KMS-11 (cell line): ENCODE results near the gene IFT88.

Experiments used
- H2AFZ ChIP-seq: fragments of 200-600 bp; sonication (generic); 2 replicates; pipeline ENCODE4 v1.6.1; 2016; ENCODE audit warnings: antibody characterized with exemption, mixed run types, low read depth
- H3K27ac ChIP-seq: fragments of 200-600 bp; sonication (generic); 2 replicates; pipeline ENCODE4 v1.6.1; 2016; ENCODE audit warnings: mild to moderate bottlenecking, mixed run types
- H3K27me3 ChIP-seq: fragments of 200-600 bp; sonication (generic); 2 replicates; pipeline ENCODE4 v1.6.1; 2017; ENCODE audit warnings: mild to moderate bottlenecking, low read depth, mixed run types, moderate library complexity; ENCODE audit not compliant: insufficient read depth
- H3K36me3 ChIP-seq: fragments of 200-600 bp; sonication (generic); 2 replicates; pipeline ENCODE4 v1.6.1; 2017; ENCODE audit warnings: mild to moderate bottlenecking, mixed run types; ENCODE audit not compliant: insufficient read depth
- H3K4me1 ChIP-seq: fragments of 200-600 bp; sonication (generic); 2 replicates; pipeline ENCODE4 v1.6.1; 2016; ENCODE audit warnings: mild to moderate bottlenecking, low read depth, mixed run types; ENCODE audit not compliant: poor library complexity, severe bottlenecking
- H3K4me2 ChIP-seq: fragments of 200-600 bp; sonication (generic); 2 replicates; pipeline ENCODE4 v1.7.0; 2016; ENCODE audit warnings: mild to moderate bottlenecking, mixed run types
- H3K4me3 ChIP-seq: fragments of 200-600 bp; sonication (generic); IDR thresholded peaks from 2 replicates; pipeline ENCODE4 v1.6.1; 2017; ENCODE audit warnings: low read depth, low read length, mixed read lengths; ENCODE audit not compliant: insufficient read depth
- H3K79me2 ChIP-seq: fragments of 200-600 bp; sonication (generic); 2 replicates; pipeline ENCODE4 v1.6.1; 2016; ENCODE audit warnings: low read depth, mixed run types; ENCODE audit not compliant: insufficient read depth
- H3K9ac ChIP-seq: fragments of 200-600 bp; sonication (generic); 2 replicates; pipeline ENCODE4 v1.6.1; 2016; ENCODE audit warnings: mild to moderate bottlenecking, mixed run types
- H4K20me1 ChIP-seq: fragments of 200-600 bp; sonication (generic); 2 replicates; pipeline ENCODE4 v1.6.1; 2016; ENCODE audit warnings: mild to moderate bottlenecking, mixed run types; ENCODE audit not compliant: insufficient read depth
- CTCF ChIP-seq: fragments of 200-600 bp; sonication (generic); conservative IDR thresholded peaks from 2 replicates; pipeline ENCODE4 v1.6.1; 2017; ENCODE audit warnings: low read depth, mild to moderate bottlenecking, antibody characterized with exemption, low read length, moderate library complexity, mixed read lengths

IFT88 gene

GRCh38 chr13:20559659-20560356, 7.1 kb upstream of the IFT88 start:
- no peak overlapping the region for H3K9ac ChIP-seq
- no peaks in the 10 kb centered on the region for H3K36me3 ChIP-seq
- no peak overlapping the region for H3K27ac ChIP-seq
- H3K79me2 ChIP-seq = no peaks in the 10 kb centered on the region
- no peak for TF ChIP-seq CTCF
- H4K20me1 ChIP-seq = no peaks in the 10 kb centered on the region
- H3K27me3 ChIP-seq = no peaks in the 10 kb centered on the region
- no peak overlapping the region for H2AFZ ChIP-seq
- no peak overlapping the region for H3K4me3 ChIP-seq
- H3K4me1 ChIP-seq = no peaks in the 10 kb centered on the region
- H3K4me2 ChIP-seq = no peak overlapping the region

DNA sequence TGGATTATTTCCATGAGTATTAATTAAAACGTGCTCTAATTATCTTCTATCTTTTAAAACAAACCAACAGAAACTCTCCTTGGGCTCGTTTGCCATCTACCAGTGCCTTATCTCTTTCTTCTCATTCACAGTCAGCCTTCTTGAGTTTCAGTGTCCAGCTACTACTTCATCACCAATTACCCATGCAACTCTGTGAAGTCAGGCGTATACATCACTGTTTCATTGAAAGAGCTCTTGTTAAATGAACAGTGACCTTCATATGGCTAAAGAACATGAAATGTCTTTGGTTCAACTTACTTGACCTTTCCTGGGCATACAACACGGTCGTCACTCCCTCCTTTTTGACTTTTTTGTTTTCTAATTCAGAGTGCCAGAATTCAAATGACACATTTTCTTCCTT, 5.2 kb upstream of the IFT88 start:
- TF ChIP-seq CTCF = no peak

GRCh38 chr13:20565115-20565736, 1.7 kb upstream of the IFT88 start:
- no peaks in the 10 kb centered on the region for H3K79me2 ChIP-seq
- no peaks in the 10 kb centered on the region for H4K20me1 ChIP-seq

More for the DNA sequence above, 5.2 kb upstream of the IFT88 start:
- Histone ChIP-seq H3K4me1 (no peaks in the 10 kb centered on the region), H4K20me1 (no peaks in the 10 kb centered on the region), H3K36me3 (no peaks in the 10 kb centered on the region), H3K79me2 (no peaks in the 10 kb centered on the region), H2AFZ (no peak overlapping the region), H3K4me3 (no peak overlapping the region), H3K4me2 (no peak overlapping the region), H3K27me3 (no peaks in the 10 kb centered on the region), H3K9ac (no peak overlapping the region), H3K27ac (no peak overlapping the region)

GRCh38 chr13:20566468-20566897, 474 bp upstream of the IFT88 start:
- H3K27me3 ChIP-seq = no peaks in the 10 kb centered on the region
- peak overlapping the region; percentile 48 for H2AFZ ChIP-seq
- H3K9ac ChIP-seq = peak overlapping the region; percentile 56; the same call in 1 of the 2 replicates
- H3K79me2 ChIP-seq = no peaks in the 10 kb centered on the region
- no peaks in the 10 kb centered on the region for H4K20me1 ChIP-seq
- no peak for TF ChIP-seq CTCF
- peak overlapping the region; percentile 47; the same call in 1 of the 2 replicates for H3K4me2 ChIP-seq
- peak overlapping the region; percentile 33; the same call in 1 of the 2 replicates for H3K27ac ChIP-seq
- no peak overlapping the region for H3K4me3 ChIP-seq
- H3K4me1 ChIP-seq = no peaks in the 10 kb centered on the region
- H3K36me3 ChIP-seq = no peaks in the 10 kb centered on the region

More at GRCh38 chr13:20565115-20565736, 1.7 kb upstream of the IFT88 start:
- no peak overlapping the region for H2AFZ ChIP-seq
- H3K4me1 ChIP-seq = no peaks in the 10 kb centered on the region
- no peak overlapping the region for H3K9ac ChIP-seq
- no peak overlapping the region for H3K4me2 ChIP-seq
- no peak for TF ChIP-seq CTCF
- no peaks in the 10 kb centered on the region for H3K27me3 ChIP-seq
- H3K36me3 ChIP-seq = no peaks in the 10 kb centered on the region
- no peak overlapping the region for H3K4me3 ChIP-seq
- no peak overlapping the region for H3K27ac ChIP-seq
